Measurements from ENCODE around the gene RGS2.

The RGS2 gene

DNA sequence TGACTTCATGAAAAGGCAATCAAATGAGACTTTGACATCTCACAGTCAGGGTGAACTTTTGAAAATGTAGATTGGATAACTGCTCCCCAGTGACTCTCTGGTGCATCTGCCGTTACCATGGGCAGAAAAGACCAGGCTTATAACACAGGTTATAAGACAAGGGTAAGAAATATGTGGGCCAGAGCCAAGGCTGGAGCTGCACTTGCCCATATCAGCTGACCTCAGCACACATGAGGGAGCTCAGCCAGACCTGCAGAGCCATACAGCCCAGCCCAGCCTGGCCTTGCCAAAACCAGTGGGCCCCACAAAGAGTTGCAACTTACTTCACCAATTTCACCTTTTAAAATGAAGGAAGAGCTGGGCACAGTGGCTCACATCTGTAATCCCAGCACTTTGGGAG lies 11.7 kb upstream of the RGS2 start:
- DNase-seq: no peak

DNA sequence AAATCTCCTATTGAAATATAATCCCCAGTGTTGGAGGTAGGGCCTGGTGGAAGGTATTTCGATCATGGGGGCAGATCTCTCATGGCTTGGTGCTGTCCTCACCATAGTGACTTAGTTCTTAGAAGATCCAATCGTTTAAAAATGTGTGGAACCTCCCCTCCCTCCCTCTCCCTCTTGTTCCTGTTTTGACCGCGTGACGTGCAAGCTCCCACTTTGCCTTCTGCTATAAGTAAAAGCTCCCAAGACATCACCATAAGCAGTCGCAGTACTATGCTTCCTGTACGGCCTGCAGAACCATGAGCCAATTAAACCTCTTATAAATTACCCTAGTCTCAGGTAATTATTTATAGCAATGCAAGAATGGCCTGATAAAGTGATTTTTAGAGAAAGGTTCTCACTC lies 10.9 kb upstream of the RGS2 start:
- DNase-seq: no peak

DNA sequence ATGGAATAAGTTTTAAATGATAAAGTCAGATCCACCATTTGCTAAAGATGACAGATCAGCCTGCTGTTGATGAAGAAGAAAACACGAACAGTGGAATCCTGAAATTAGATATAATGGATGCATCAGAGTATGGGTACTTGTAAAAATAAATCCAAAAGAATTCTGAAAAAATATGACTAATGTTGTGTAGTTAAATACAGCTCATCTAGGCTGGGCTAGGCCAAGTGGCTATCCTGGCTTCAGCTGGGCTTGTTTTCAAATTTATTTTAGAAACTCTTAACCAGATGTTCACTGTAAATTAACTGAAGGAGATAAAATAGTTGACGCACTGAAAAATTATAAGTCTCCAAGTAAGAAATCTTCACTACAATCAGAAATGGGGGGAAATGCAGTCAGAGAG lies 7.4 kb upstream of the RGS2 start:
- DNase-seq: no peak

DNA sequence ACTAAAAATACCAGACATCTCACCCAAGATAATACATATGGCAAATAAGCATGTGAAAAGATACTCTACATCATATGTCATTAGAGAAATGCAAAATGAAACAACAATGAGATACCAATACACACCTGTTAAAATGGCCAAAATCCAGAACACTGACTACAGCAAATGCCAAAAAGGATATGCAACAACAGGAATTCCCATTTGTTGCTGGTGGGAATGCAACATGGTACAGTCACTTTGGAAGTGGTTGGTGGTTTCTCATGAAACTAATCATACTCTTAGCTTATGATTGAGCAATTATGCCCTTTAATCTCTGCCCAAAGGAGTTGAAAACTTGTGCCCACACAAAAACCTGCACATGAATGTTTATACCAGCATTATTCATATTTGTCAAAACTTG lies 6.4 kb upstream of the RGS2 start:
- DNase-seq: no peak

DNA sequence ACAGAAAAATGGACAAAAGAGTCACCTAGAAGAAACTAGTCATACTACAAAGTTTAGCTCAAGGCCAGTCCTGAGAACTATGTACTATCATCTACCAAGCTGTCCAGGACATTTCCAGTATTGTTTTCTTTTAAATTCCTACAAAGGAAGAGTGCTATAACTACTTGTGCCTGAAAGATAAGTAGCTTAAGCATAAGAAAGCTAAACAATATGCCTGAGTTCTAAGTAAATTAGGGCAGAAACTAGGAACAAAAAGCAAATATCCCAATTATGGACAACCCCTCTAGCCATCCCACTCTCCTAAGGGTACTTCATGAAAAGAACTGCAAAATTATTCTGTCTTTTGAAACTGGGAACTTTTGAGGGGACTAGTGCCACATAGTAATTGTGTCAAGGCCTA lies 5.3 kb upstream of the RGS2 start:
- DNase-seq: no peak

DNA sequence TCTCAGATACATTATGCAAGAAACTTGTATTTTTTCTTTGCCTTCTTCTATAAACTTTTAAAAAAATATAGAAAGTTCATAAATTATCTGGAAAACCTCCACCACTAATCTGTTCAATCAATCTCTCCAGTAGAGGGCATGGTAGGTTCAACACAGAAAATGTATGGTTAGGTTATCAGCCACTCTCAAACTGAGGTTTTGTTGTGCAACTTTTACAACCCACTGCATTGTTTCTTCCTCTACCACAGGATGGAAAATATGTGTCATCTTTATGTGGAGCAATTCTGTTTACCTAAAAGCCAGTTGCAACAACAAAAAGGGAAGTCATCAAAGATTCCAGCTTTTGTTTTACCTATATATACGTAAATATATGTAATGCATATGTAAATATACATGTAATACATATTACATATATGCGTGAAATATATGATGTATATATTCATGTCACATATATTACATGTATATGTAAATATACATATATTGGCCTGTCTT lies 3.0 kb upstream of the RGS2 start:
- DNase-seq: no peak

DNA sequence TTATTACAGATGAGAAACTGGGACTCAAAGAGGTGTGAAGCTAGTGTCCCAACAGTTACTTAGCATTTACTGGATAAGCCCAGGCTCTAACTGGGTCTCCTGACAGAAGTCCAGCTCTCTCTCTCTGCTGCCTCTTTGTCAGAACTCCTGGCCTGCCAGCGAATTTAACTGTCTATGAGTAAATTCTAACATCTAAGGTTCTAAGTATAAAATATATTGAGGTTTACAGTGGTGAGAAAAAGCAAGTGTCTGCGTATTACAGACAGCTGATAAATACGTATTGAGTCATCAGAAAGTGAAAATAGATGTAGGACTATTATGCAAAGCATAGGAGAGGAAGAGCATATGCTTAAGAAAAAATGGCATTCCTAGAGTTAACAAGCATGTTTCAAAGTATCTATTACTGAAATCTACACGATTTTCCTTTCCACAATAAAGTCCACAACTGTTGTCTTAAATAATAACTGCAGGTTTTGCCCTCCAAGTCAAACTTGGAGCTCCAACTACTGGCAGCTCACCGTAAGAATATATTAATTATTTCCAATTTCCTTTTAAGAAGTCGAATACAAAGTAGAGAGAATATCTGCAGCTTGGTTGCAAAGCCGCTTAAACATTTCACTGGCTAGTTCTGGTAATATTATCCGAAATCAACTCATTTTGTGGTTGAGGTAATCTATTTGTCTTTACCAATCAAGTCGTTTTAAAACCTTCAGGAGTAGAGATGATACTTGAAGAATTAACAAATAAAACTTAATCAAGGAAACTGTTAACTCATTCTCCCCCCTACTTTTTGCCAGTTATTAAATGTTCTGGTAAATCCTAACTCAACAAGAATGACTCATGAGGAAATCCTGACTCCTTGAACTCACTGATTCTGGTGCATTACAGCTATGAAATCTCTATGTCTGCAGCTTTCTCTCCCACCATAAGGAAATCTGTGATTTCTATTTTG lies 1.4 kb upstream of the RGS2 start:
- no peak for DNase-seq

DNA sequence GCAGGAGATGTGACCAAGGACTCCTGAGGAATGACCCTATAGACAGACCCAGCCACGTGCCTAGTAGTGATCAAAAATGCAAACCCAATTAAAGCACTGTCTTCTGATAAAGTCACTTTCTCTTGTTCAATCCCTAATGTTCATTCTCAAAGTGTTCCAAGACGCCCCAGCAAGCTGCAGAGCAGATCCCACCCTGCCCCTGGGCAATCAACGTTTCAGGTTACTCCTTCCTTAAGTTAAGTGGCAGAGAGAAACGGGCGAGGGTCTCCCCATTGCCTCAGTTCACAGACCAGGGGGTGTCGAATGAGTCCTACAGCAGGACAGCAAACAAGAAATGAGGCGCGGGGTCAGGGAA lies 699 bp upstream of the RGS2 start:
- no peak for DNase-seq

DNA sequence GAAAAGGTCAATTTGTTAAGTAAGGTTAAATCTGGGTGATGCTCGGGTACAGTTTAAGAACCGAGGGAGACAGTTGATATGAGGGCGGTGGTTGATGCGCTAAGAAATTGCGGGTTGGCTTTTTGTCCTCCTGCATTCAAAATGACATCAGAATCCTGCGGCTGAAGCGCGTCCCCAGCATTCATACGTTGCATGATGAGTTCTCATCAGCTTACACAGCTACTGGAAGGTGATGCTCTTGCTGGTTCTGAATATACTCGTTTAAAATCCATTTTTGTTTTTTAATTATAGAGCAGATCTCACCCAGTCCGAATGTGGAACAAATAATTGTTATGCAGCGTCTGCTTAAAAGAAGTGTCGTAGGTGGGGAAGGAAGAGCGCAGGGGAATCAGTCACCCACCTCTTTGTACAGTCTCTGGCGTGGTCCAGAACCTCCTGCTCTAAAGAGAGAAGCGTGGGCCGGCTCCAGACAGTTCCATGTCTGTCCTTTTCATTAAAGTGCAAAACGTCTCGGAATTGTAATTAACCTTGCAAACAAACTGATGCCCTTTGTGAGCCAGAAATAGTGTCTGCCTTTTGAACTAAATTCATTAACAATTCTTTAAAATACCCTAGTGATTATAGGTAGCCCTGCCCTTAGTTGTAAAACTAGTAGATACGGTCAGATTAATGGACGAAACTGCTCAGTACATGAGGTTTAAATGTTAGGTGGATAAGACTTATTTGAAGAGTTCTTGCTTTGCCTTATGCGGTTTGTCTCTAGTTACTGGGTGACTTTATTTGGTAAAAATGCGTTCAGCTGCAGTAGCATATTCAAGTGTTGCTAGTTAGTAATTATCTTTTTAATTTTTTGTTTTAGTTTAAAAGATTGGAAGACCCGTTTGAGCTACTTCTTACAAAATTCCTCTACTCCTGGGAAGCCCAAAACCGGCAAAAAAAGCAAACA lies 741 bp downstream of the RGS2 start:
- DNase-seq: peak; percentile 66

DNA sequence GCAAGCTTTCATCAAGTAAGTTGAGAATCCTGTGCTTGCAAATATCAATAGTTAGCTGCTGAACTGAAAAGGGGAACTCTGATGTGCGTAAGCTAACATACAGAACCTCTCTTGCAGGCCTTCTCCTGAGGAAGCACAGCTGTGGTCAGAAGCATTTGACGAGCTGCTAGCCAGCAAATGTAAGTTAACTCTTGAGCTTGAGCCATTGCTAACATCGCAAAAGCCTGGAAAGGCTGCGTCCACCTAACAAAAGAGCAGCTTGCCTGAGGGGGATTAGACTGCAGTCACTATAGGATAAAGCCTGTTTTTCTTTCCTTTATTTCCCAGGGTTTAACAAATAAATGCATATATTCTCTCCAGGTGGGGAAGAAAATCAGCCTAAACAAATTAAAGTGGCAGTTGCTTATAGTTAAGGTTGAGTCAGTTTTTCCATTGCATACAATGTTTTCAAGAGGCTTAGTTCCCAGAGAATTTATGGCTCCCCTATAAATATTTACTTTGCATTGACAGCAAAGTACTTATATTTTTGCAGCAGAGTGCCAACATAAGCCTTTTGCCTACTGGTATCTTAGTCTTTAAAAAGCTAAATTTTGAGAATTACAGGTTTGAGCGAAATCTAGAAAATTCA lies 1.5 kb downstream of the RGS2 start:
- peak; percentile 59 for DNase-seq

DNA sequence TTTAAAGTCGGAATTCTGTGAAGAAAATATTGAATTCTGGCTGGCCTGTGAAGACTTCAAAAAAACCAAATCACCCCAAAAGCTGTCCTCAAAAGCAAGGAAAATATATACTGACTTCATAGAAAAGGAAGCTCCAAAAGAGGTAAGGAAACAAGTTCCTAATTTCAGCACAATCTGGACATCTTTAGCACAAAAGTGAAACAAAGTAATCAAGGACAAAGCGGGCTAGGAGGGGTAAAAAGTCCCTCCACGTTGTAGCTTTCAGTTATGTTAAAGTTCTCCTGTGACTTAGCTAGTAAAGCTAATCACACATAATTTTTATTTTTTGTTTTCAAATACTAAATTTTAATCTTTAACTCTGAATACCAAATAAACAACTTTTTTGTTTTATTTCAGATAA lies 2.2 kb downstream of the RGS2 start:
- DNase-seq: no peak

DNA sequence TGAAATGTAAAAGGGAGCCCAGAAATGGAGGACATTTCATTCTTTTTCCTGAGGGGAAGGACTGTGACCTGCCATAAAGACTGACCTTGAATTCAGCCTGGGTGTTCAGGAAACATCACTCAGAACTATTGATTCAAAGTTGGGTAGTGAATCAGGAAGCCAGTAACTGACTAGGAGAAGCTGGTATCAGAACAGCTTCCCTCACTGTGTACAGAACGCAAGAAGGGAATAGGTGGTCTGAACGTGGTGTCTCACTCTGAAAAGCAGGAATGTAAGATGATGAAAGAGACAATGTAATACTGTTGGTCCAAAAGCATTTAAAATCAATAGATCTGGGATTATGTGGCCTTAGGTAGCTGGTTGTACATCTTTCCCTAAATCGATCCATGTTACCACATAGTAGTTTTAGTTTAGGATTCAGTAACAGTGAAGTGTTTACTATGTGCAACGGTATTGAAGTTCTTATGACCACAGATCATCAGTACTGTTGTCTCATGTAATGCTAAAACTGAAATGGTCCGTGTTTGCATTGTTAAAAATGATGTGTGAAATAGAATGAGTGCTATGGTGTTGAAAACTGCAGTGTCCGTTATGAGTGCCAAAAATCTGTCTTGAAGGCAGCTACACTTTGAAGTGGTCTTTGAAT lies 2.9 kb downstream of the RGS2 start:
- no peak for DNase-seq

DNA sequence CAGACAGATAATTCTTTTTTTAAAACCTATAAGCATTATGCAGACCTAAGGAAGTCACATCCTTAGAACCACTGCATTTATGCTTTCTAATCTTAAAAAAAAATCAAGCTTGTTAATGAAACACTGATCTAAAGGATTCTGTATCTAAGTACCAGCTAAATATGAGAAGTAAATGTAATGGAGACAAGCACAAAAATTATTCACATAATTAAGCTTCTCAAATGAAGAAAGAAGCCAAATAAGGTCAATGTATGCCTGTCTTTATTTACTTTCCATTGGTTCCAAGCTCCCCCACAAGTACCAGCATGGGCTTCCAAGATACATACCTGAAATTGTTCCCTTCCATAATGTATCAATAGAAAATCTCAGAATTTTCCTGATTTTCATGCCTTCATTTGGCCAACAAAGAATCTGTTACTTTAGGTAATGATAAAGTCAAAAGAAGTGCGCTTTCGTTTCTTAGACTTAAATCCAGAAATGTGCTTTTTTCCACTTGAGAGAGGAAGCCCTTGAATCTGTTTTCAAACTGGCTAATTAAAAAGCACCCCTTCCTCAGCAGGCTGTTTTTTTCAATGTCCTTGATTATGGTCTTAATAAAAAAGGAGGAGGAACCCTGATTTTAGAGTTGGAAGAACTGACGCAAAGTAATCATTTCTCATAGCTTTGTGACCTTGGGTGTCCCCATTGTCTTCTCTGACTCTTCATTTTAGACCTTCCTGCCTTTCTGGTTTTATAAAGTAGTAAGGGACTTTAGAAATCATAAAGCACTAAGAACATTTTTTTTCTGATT lies 3.8 kb downstream of the RGS2 start:
- DNase-seq: no peak

DNA sequence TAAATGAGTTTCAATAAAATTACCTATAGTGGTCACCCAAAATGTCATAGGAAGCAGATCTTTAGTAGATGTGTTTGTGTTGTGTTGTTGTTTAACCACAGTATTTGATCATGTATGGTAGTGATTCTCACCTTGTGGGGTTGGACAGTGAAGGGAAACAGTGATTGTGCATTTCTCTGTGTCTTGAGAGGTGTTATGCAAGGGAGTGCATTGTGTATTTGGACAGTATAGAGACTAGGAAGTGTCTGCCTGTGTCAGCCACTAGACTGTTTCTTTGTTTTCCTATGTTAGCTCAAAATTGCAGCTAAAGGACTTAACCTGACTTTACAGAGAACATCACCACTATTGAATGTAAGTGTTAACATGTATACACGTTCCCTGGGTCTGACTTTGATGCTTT lies 6.0 kb downstream of the RGS2 start:
- no peak for DNase-seq

DNA sequence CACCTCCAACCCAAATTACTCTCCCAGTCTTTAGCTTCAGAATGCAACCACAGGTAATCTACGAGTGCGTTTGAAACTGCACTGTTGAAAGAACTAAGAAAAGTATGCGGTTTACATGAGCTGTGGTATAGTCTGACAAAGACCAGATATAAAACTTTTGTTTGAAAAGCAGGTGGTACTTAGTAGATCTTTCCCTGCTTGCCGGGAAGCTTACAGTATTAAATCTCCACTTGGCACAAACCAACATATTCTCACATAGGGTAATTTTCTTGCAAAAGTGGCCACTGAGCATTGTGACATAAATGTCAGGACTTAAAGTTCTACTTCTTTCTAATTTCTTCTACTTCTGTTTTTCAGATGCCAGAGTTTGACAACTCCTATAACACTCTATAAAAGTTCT lies 8.4 kb downstream of the RGS2 start:
- DNase-seq: no peak

DNA sequence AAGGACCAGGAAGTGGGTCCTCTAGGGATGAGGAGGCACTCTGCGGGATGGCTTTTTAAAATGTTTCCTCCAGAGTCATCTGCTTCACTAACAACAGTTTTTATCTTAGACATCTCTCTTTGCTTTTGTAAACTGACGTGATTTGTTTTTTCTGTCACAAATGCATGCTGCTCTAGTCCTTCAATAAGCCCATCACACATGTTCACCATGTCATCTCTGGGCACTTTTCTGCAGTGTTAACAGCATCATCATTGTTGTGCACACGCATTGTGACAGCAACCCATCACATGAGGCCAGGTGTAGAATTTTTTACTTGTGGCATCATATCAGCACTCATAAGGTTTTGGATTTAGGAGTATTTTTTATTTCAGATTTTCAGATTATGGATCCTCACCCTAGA lies 12.5 kb downstream of the RGS2 start:
- DNase-seq: no peak

DNA sequence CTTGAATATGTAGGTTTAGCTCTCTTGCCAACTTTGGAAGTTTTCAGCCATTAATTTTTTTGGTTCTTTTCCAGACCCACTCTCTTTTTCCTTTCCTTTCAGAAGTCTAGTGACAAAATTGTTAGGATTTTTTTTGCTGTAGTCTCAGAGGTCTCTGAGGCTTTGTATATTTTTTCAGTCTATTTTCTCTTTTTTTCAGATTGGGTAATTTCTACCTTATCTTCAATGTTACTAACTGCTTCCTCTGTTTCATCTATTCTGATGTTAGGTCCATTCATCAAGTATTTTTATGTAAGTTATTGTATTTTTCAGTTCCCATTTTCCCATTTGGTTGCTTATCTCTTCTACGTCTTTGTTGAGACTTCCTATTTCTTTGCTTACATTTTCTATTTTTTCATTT lies 15.7 kb downstream of the RGS2 start:
- DNase-seq: no peak

DNA sequence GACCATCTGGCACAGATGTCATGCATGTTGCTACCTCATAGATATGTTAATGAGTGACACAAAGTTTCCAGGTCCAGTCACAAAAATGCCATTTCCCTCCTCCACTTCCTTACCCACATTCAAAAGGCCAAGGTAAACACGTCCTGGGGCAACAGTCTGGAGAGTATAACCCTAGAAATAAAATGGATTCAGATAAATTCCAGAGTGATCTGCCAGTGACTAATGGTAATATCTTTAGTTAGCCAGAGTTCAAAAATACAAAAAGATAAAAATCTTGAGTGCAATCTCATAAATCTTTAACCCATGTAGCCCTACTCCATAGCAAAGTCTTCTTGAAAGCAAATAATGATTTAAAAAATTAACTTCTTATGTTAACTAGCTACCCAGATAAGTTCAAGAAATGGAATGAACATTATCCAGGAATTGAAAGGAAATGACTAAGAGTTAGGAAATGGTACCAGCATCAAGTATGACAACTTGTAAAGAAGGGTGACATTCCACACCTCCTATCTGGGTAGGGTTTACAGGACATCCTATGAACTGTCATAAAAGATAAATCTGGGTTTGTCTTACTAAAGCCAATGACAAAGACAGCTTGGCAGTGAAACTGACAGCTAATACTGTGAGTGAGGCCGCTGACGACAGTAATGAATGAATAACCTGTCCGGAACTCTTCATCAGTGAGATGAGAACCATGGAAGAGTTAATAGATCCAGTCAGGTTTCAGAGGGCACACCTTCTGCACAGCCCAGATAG lies 18.1 kb downstream of the RGS2 start:
- no peak for DNase-seq

DNA sequence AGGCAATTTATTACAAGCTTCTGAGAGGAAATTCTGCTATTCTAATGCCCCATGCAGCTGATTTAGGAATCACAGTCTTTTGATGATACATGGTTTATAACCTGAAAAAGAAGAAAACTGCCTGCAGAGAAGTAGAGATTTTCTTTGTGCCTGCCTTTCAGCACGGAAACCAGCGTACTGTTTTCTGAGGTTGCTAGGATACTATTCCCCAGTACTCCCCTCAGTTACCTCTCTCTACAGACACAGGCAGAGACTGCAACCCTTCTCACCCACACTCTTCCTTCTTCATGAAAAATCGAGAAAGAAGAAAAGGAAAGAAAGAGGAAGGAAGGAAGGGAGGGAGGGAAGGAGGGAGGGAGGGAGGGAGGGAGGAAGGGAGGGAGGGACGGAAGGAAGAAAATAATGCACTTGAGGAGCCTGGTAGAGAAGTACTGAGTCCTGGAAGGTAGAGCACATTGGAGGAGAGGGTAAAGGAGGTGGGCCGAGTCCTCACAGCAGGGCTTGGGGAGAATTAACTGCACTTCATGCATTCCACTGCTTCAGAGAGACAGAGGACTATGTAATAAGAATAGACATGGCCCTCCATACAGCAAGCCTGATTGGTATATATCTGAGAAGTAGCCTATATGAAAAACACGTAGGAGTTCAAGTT lies 21.9 kb downstream of the RGS2 start:
- DNase-seq: no peak

DNA sequence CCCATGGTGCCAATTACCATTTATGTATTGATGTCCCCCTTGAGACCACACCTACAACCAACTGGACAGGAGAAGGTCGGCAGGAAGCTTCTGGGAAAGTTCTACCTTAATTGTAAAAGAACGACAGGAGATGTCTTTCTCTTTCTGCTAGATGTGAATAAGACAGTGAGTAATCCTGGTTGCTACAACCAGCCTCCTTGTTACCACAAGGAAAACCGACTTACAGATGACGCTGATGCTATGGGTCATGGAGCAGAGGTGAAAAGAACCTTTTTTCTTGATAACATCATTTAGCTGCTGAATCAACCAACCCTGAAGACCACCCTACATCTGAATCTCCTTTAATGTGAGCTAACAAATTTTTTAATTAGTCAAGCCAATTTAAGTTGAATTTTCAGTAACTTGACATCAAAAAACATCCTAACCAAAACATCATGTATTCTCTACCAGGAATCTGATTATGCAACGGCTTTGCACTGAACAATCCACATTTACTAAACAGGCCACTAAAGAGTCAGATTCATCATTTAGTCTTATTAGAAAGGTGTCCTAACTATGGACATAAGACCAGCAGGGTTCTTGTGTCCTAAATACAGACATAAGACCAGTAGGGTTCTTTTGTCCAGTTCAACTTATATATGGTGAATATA lies 23.0 kb downstream of the RGS2 start:
- DNase-seq: no peak

All from left hindlimb (tissue), 1 donor.